ENCODE results near the gene ABCB4.

ABCB4 gene

GRCh38 chr7:87497482-87497881, 22.0 kb upstream of the ABCB4 start:
- no peak for TF ChIP-seq CTCF (IDR thresholded peaks at IDR 0.05)

- no peak for TF ChIP-seq CTCF (IDR thresholded peaks at IDR 0.05)
Observed at GRCh38 chr7:87495366-87495765, 19.9 kb upstream of the ABCB4 start.

DNA sequence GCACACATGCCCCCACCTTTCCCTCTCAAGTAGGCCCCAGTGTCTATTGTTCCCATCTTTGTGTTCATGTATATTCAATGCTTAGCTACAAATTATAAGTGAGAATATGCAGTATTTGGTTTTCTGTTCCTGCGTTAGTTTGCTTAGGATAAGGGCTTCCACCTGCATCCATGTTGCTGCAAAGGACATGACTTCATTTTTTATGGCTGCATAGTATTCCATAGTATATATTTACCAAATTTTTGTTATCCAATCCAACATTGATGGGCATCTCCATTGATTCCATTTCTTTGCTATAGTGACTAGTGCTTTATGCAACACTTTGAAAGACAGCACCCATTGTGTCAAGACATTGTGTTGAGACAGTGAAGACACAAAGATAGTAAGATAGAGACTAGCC, 19.0 kb upstream of the ABCB4 start:
- no peak for TF ChIP-seq CTCF (IDR thresholded peaks at IDR 0.05)

- no peak for TF ChIP-seq CTCF (IDR thresholded peaks at IDR 0.05)
Observed at GRCh38 chr7:87483131-87483530, 7.7 kb upstream of the ABCB4 start.

- no peak for TF ChIP-seq CTCF (IDR thresholded peaks at IDR 0.05)
Observed at GRCh38 chr7:87482115-87482514, 6.6 kb upstream of the ABCB4 start.

DNA sequence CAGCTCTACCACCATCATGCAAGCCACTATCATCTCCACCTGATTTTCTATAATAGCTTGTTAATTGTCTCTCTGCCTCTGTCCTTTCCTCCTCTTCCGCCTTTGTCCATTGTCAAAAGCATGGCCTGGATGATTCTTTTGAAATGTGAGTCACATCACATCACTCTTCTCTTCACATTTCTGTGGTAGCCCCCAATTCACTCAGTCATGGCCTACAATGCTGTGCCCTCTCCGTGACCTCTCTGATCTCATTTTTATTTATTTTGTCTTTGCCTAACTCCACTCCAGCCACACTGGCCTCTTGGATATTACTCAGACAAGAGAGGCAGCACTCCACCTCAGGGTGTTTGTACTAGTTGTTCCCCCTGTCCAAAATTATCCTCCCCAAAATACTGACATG, 4.9 kb upstream of the ABCB4 start:
- TF ChIP-seq CTCF (IDR thresholded peaks at IDR 0.05) = no peak

DNA sequence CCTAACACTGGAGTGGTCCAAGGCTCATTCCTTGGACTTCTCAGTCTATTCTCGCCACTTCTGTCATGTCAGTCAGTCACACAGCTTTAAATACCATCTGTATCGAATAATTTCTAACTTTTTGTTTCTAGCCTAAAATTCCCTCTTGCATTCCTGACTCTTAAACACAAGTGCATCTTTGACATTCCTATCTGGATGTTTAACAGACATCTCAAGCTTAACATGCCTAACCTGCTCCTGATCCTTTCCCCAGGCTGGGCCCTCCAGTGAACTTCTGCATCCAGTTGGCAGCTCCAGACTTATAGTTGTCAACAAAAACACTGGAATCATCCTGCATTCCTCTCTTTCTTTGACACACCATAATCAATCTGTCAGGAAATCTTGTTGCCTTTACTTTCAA, 4.5 kb upstream of the ABCB4 start:
- TF ChIP-seq CTCF (IDR thresholded peaks at IDR 0.05) = no peak

DNA sequence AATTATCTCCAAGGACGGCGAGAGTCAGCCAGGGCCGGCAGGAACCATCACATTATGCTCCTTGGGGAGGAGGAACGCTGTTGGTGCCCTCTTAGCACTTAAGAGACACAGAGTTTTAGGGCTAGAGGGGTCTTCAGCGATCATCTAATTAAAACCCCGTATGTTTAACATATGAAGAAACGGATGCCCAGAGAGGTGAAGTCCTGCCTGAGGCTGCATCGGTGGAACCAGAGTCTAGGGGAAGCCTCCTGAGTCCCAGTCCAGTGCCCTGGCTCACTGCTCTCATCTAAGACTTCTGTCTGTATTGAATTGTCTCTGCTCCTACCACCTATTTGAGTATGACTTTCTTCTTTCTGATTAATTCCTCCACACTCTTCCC, 688 bp upstream of the ABCB4 start:
- TF ChIP-seq CTCF (IDR thresholded peaks at IDR 0.05) = no peak
